HG03095 (cell line): ENCODE results near the gene MYF6.
A peak's percentile ranks its signal among the peaks of the same experiment; 100 is the strongest.

Experiments used
- ATAC-seq: cut with Tn5 transposase; IDR thresholded peaks from one replicate; pipeline ENCODE4 v1.9.1; 2021; ENCODE audit warnings: moderate library complexity; ENCODE audit not compliant: unreplicated experiment

Gene MYF6

DNA sequence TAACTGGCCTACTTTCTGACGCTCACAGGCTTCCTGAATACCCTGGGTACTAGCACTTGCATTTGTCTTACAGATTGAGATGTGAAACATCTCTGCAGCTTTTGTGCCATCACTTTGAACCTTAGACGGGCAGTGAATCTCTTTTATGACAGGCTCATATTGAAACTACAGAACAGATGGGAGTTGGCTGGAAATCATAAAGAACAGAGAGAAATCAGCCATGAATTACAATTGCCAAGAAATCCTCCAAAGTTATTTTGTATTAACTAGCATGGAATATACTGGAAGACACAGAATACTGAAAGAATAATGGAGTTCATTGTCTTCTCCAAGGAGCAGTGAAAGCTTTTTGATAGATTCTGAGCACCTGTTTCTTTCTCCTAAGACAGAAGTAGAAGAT is 42.0 kb downstream of the MYF6 start:
- ATAC-seq, result no peak

- no peak for ATAC-seq
Measured at GRCh38 chr12:80752464-80752863, 45.0 kb downstream of the MYF6 start.

DNA sequence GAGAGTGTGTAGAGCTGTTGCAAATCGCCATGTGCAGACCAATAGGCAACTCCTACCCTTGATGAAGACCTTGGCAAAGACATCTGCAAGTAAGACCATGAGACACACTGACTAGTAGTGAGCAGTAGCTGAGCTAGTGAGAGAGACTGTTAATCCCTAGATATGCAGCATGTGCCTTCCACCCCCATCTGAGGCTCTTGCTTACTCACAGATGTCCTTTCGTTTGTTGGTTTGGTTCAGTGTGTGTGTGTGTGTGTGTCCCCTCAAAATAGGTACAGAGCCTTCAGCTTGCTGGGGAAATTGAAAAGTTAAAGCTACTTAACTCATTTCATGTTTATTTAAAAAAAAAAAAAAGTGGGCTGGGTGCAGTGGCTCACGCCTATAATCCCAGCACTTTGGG is 46.8 kb downstream of the MYF6 start:
- no peak for ATAC-seq

DNA sequence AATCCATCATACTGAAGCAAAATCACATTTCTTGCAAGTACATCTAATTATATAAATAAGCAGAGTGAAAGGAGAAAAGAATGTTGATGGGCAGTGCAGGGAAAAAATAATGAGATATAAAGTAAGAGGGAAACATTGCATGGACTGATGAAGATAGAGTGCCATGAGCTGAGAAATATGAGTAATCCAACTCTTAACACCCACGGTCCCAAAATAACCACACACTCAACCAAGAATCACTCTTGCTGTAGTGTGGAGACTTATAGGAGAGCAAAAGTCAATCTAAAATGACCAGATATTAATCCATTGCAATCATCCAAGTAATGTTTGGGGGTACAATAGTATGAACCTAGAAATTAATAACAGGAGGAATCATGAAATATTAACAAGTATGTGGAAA is 49.4 kb downstream of the MYF6 start:
- peak; percentile 62 for ATAC-seq
